ENCODE results near the gene ZNF451.

The ZNF451 gene

DNA sequence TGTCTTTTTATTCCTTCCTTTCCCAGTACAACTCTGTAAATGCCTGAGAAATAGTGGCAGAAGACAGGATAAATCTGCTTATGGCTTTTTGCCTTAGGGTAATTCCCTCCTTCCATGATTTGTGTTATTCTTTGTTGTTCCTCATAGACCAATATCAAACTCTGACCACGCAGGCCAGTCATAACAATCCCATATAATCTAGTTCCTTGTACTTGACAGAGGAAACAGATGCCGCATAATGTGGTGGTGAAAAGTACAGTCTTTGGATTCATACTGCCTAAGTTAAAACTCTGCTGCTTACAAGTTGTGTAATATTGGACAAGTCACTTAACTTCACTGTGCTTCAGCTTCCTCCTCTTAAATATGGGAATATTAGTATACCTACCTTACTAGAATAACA lies 74.0 kb downstream of the ZNF451 start:
- TF ChIP-seq, protein P1, sequence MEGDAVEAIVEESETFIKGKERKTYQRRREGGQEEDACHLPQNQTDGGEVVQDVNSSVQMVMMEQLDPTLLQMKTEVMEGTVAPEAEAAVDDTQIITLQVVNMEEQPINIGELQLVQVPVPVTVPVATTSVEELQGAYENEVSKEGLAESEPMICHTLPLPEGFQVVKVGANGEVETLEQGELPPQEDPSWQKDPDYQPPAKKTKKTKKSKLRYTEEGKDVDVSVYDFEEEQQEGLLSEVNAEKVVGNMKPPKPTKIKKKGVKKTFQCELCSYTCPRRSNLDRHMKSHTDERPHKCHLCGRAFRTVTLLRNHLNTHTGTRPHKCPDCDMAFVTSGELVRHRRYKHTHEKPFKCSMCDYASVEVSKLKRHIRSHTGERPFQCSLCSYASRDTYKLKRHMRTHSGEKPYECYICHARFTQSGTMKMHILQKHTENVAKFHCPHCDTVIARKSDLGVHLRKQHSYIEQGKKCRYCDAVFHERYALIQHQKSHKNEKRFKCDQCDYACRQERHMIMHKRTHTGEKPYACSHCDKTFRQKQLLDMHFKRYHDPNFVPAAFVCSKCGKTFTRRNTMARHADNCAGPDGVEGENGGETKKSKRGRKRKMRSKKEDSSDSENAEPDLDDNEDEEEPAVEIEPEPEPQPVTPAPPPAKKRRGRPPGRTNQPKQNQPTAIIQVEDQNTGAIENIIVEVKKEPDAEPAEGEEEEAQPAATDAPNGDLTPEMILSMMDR (IDR thresholded peaks at IDR 0.05; ENCODE audit: insufficient read depth, low read length, poor library complexity, severe bottlenecking): no peak
- no peak for DNase-seq (ENCODE audit: extremely low read depth, insufficient read length)
- no peaks in the 10 kb centered on the region; the same call in none of the 2 replicates for H3K36me3 ChIP-seq (ENCODE audit: control insufficient read depth, insufficient read depth, low read length)

DNA sequence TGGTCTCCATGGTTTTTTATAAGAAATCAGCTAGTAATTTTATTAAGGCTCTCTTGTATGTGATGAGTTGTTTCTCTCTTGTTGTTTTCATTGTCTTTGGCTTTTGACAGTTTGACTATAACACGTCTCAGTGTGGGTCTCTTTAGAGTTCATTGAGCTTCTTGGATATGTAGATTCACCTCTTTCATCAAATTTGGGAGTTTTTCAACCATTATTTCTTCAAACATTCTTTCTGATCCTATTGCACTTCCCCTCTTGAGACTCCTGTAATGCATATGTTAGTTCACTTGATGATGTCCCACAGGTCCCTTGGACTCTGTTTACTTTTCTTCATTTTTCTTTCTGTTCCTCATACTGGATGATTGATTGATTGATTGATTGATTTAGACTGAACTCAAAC lies 75.1 kb downstream of the ZNF451 start:
- TF ChIP-seq, protein P1 (IDR thresholded peaks at IDR 0.05; ENCODE audit: insufficient read depth, low read length, poor library complexity, severe bottlenecking): no peak
- DNase-seq (ENCODE audit: extremely low read depth, insufficient read length): no peak
- H3K4me3 ChIP-seq (replicated peaks; ENCODE audit: low read depth, low read length): no peak overlapping the region
- no peaks in the 10 kb centered on the region; the same call in none of the 2 replicates for H3K36me3 ChIP-seq (ENCODE audit: control insufficient read depth, insufficient read depth, low read length)
- H3K27me3 ChIP-seq (replicated peaks; ENCODE audit: control insufficient read depth, insufficient read depth, low read length): no peaks in the 10 kb centered on the region

More for the DNA sequence above, 74.0 kb downstream of the ZNF451 start:
- Histone ChIP-seq H3K27me3 (replicated peaks; ENCODE audit: control insufficient read depth, insufficient read depth, low read length) (no peaks in the 10 kb centered on the region), H3K4me3 (replicated peaks; ENCODE audit: low read depth, low read length) (no peak overlapping the region)

DNA sequence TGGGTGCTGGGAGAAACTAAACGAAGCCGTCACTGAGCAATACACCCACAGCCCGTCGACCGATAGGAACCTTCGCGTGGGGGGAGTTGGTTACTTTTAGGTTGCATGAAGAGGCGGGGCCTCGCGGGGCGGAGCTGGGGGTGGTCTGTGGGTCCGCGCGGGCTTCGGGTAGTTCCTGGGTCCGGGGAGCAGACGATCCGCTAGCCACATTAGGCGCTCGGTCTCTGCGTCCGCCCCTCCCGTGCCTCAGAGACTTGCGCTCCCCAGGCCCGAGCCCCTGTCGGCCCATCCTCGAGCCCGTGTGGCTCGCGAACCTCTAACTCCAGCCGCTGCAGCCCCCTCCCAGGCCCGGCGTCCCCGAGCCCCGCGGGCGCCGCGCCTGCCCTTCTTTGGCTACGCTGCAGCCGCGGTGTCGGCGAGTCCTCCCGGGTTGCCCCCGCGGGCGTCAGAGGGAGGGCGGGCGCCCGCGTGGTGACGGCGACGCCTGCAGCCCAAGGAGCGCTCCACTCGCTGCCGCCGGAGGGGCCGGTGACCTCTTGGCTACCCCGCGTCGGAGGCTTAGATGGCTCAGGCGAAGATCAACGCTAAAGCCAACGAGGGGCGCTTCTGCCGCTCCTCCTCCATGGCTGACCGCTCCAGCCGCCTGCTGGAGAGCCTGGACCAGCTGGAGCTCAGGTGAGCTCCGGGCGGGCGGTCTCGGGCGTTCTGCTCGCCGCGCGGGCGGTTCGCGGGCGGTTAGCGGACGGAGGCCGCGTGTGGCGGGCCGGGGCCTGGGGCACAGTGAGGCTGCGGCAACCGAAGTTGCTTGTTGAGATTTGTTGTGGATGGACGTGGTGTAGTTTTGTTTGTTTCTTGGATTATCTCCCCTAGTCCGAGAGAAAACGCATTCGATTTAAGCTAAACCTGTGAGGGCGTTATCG lies 82.4 kb downstream of the ZNF451 start, which contains the start of gene BAG2:
TSS of gene BAG2 (plus strand) at position 191 of the 920 bp plus-strand sequence. CDS start at position 563, 372 bp downstream.
- TF ChIP-seq, protein P1 (IDR thresholded peaks at IDR 0.05; ENCODE audit: insufficient read depth, low read length, poor library complexity, severe bottlenecking): peak; percentile 4
- Histone ChIP-seq H3K27me3 (replicated peaks; ENCODE audit: control insufficient read depth, insufficient read depth, low read length) (no peaks in the 10 kb centered on the region), H3K4me3 (replicated peaks; ENCODE audit: low read depth, low read length) (peak within 1 kb of the TSS; percentile 84), H3K36me3 (ENCODE audit: control insufficient read depth, insufficient read depth, low read length) (no peaks in the 10 kb centered on the region; the same call in none of the 2 replicates)
- DNase-seq (ENCODE audit: extremely low read depth, insufficient read length): peak; percentile 96

DNA sequence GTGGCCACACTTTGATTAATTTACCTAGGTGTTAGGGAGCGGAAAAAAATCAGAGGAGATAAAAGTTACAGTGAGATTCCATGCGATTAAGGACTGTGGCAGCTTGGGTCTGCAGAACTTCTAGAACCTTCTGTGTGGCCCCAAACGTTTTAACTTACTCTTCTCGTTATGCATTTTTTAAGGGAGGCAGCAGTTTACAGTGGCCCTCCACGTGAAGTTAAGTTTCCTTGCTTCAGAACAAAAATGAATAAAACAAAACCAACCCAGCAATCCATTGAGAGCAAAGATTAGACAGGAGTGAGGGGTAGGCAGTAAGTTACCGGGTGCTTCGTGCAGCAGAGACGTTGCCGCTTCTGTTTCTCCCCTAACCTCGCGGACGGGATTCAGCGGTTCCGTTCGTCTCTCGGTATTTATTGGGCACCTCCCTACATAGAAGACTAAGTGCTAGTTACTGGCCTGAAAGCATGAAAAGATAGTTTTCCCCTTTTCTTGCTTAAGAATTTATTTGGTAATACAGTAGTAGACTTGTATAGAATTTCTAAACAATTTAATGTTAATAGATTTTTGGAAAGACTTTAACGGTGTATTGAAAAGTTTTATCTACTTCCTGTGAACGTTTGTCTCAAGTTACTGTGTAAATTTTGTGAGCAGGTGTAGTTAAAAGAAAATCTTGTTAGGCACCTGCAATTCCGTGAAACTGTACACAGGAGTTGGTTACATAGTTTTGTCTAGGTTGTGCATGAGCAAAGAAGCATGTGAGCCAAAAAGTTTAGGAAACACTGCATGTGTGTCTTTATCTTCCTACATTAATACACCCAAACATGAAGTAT lies 83.3 kb downstream of the ZNF451 start:
- Histone ChIP-seq H3K27me3 (replicated peaks; ENCODE audit: control insufficient read depth, insufficient read depth, low read length) (no peaks in the 10 kb centered on the region), H3K36me3 (ENCODE audit: control insufficient read depth, insufficient read depth, low read length) (no peaks in the 10 kb centered on the region; the same call in none of the 2 replicates), H3K4me3 (replicated peaks; ENCODE audit: low read depth, low read length) (peak overlapping the region; percentile 84)
- peak; percentile 30 for DNase-seq (ENCODE audit: extremely low read depth, insufficient read length)
- TF ChIP-seq, protein P1 (IDR thresholded peaks at IDR 0.05; ENCODE audit: insufficient read depth, low read length, poor library complexity, severe bottlenecking): no peak

DNA sequence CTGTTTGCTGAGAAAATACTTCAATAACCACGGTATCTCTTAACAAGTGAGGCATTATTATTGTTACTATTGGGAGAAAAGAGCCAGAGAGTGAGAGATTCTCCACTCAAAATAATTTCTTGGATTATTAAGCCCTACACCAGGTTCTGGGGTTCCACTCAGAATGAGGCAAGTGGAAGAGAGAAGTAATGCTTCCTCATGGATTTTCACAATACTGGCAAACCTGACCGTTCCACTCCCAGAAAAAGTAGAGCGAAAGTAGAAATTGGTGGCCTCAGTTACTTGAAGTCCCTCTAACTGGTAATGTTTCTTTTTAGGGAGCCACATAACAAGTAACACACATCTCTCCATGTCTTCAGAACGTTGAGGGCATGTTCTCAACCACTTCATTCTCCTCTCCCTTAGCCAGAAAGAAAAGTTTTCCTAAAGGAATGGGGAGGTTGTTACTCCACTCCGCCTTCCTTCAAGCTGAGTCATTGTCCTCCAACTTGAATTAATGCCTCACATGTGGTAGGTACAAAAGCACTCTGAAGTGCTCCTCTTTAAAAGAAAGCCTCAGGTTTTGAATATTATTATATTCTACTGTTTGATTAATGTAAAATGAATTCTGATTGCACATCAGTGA lies 84.0 kb downstream of the ZNF451 start:
- DNase-seq (ENCODE audit: extremely low read depth, insufficient read length): no peak
- H3K4me3 ChIP-seq (replicated peaks; ENCODE audit: low read depth, low read length): peak overlapping the region; percentile 84
- no peaks in the 10 kb centered on the region for H3K27me3 ChIP-seq (replicated peaks; ENCODE audit: control insufficient read depth, insufficient read depth, low read length)
- TF ChIP-seq, protein P1 (IDR thresholded peaks at IDR 0.05; ENCODE audit: insufficient read depth, low read length, poor library complexity, severe bottlenecking): no peak
- no peaks in the 10 kb centered on the region; the same call in none of the 2 replicates for H3K36me3 ChIP-seq (ENCODE audit: control insufficient read depth, insufficient read depth, low read length)

All from GM06990 (cell line).